ENCODE measurements around the gene MARCKS. TPM values are rescaled to one million over a fixed set of nuclear protein-coding genes. Genes with fewer than 3 reads are reported as not detected.

The MARCKS gene
- total RNA-seq, 1 donor from 2014 or later, result 163 TPM

- Histone ChIP-seq H3K27me3 (no peaks in the 10 kb centered on the region), H3K9ac (no peak overlapping the region), H3K4me2 (peak overlapping the region; percentile 92), H2AFZ (replicated peaks) (no peak overlapping the region), H3K4me3 (peak overlapping the region; percentile 97), H3K4me1 (peaks cover 12% of the 10 kb centered on the region), H3F3A (ENCODE audit: low read depth) (peaks cover 24% of the 10 kb centered on the region), H3K36me3 (no peaks in the 10 kb centered on the region), H3K79me2 (ENCODE audit: low read depth) (peaks cover 58% of the 10 kb centered on the region), H4K20me1 (ENCODE audit: low read depth) (peaks cover 14% of the 10 kb centered on the region), H3K27ac (no peak overlapping the region), H3K9me3 (ENCODE audit: low read depth) (no peaks in the 10 kb centered on the region)
- no peak for TF ChIP-seq EZH2 (IDR thresholded peaks at IDR 0.05)
- TF ChIP-seq EZH2phosphoT487 (IDR thresholded peaks at IDR 0.05), result no peak
- TF ChIP-seq CTCF (IDR thresholded peaks at IDR 0.05), result no peak
- DNase-seq (ENCODE audit: low spot score), result no peak
- peaks cover 13% of the 10 kb centered on the region for H3K27me3 Mint-ChIP-seq (ENCODE audit: insufficient read depth, low read depth)
- H3K4me1 Mint-ChIP-seq, result peaks cover 19% of the 10 kb centered on the region
- H3K36me3 Mint-ChIP-seq, result peaks cover 14% of the 10 kb centered on the region
- peaks cover 4% of the 10 kb centered on the region for H3K9me3 Mint-ChIP-seq
- no peak overlapping the region for H3K4me3 Mint-ChIP-seq
- H3K27ac Mint-ChIP-seq, result no peak overlapping the region
Observed at GRCh38 chr6:113856375-113856624, 845 bp upstream of the MARCKS start.

GRCh38 chr6:113857556-113858479 is 673 bp downstream of the MARCKS start:
- H3K4me1 Mint-ChIP-seq, result peaks cover 31% of the 10 kb centered on the region
- peaks cover 17% of the 10 kb centered on the region for H3K27me3 Mint-ChIP-seq (ENCODE audit: insufficient read depth, low read depth)
- Histone ChIP-seq H3K9me3 (ENCODE audit: low read depth) (no peaks in the 10 kb centered on the region), H3K9ac (peak overlapping the region; percentile 89), H3F3A (ENCODE audit: low read depth) (peaks cover 28% of the 10 kb centered on the region), H2AFZ (replicated peaks) (no peak overlapping the region), H3K4me3 (peak overlapping the region; percentile 97), H3K79me2 (ENCODE audit: low read depth) (peaks cover 73% of the 10 kb centered on the region), H3K36me3 (peaks cover 4% of the 10 kb centered on the region), H3K27me3 (no peaks in the 10 kb centered on the region), H3K4me1 (peaks cover 16% of the 10 kb centered on the region), H3K4me2 (peak overlapping the region; percentile 92), H3K27ac (peak overlapping the region; percentile 97), H4K20me1 (ENCODE audit: low read depth) (peaks cover 29% of the 10 kb centered on the region)
- H3K27ac Mint-ChIP-seq, result no peak overlapping the region
- DNase-seq (ENCODE audit: low spot score), result peak; percentile 78
- H3K9me3 Mint-ChIP-seq, result peaks cover 4% of the 10 kb centered on the region
- H3K36me3 Mint-ChIP-seq, result peaks cover 28% of the 10 kb centered on the region
- H3K4me3 Mint-ChIP-seq, result no peak overlapping the region
- TF ChIP-seq EZH2phosphoT487 (IDR thresholded peaks at IDR 0.05) (no peak), CTCF (IDR thresholded peaks at IDR 0.05) (no peak), EZH2 (IDR thresholded peaks at IDR 0.05) (no peak)

GRCh38 chr6:113858480-113859348 is 1.6 kb downstream of the MARCKS start:
- peaks cover 16% of the 10 kb centered on the region for H3K4me1 ChIP-seq
- Mint-ChIP-seq H3K27me3 (ENCODE audit: insufficient read depth, low read depth) (peaks cover 17% of the 10 kb centered on the region), H3K9me3 (peaks cover 4% of the 10 kb centered on the region), H3K4me1 (peaks cover 26% of the 10 kb centered on the region), H3K27ac (peak overlapping the region; percentile 87), H3K36me3 (peaks cover 28% of the 10 kb centered on the region), H3K4me3 (peak overlapping the region; percentile 93)
- no peak overlapping the region for H2AFZ ChIP-seq (replicated peaks)
- peak overlapping the region; percentile 97 for H3K4me3 ChIP-seq
- peak overlapping the region; percentile 89 for H3K9ac ChIP-seq
- H3K27me3 ChIP-seq, result no peaks in the 10 kb centered on the region
- H3F3A ChIP-seq (ENCODE audit: low read depth), result peaks cover 35% of the 10 kb centered on the region
- H3K27ac ChIP-seq, result peak overlapping the region; percentile 97
- H3K9me3 ChIP-seq (ENCODE audit: low read depth), result no peaks in the 10 kb centered on the region
- no peak for TF ChIP-seq EZH2 (IDR thresholded peaks at IDR 0.05)
- TF ChIP-seq CTCF (IDR thresholded peaks at IDR 0.05), result peak; percentile 96
- DNase-seq (ENCODE audit: low spot score), result peak; percentile 96
- peaks cover 4% of the 10 kb centered on the region for H3K36me3 ChIP-seq
- peaks cover 82% of the 10 kb centered on the region for H3K79me2 ChIP-seq (ENCODE audit: low read depth)
- peaks cover 35% of the 10 kb centered on the region for H4K20me1 ChIP-seq (ENCODE audit: low read depth)
- peak overlapping the region; percentile 92 for H3K4me2 ChIP-seq
